HepG2 (cell line): ENCODE measurements around the gene KCNK7. TPM values are rescaled to one million over a fixed set of nuclear protein-coding genes. Genes with fewer than 3 reads are reported as not detected.
A peak's percentile ranks its signal among the peaks of the same experiment; 100 is the strongest.

ENCODE experiments used
- AGO1 ChIP-seq: fragments of 200-400 bp; formaldehyde crosslinking; IDR thresholded peaks from 2 replicates; pipeline ENCODE4 v1.6.1; 2017; ENCODE audit warnings: mild to moderate bottlenecking, low read depth, low read length, moderate library complexity; ENCODE audit not compliant: poor library complexity, severe bottlenecking
- MAFF ChIP-seq: IDR thresholded peaks from 2 replicates; pipeline ENCODE4 v1.6.1; 2011; ENCODE audit warnings: low read depth, low read length, improper control_type of control experiment
- TOPORS ChIP-seq: sonication (generic); formaldehyde crosslinking; IDR thresholded peaks from 2 replicates; pipeline ENCODE4 v1.8.0; 2023; ENCODE audit warnings: mild to moderate bottlenecking, missing genetic modification reagents
- ZBTB20 ChIP-seq: sonication (generic); formaldehyde crosslinking; IDR thresholded peaks from 2 replicates; pipeline ENCODE4 v1.8.1; 2023; ENCODE audit warnings: missing genetic modification reagents, low read depth, mild to moderate bottlenecking, borderline replicate concordance
- ZBTB4 ChIP-seq: sonication (generic); formaldehyde crosslinking; IDR thresholded peaks from 2 replicates; pipeline ENCODE4 v1.4.0; 2020; ENCODE audit warnings: missing genetic modification reagents, mild to moderate bottlenecking, borderline replicate concordance
- ZFP62 ChIP-seq: sonication (generic); formaldehyde crosslinking; IDR thresholded peaks from 2 replicates; pipeline ENCODE4 v1.4.0; 2020; ENCODE audit warnings: missing genetic modification reagents
- ZFP90 ChIP-seq: sonication (generic); formaldehyde crosslinking; IDR thresholded peaks from 2 replicates; pipeline ENCODE4 v1.8.0; 2022; ENCODE audit warnings: missing genetic modification reagents, mild to moderate bottlenecking, inconsistent platforms, borderline replicate concordance
- ZNF430 ChIP-seq: sonication (generic); formaldehyde crosslinking; IDR thresholded peaks from 2 replicates; pipeline ENCODE4 v1.9.0; 2021; ENCODE audit warnings: mild to moderate bottlenecking, missing genetic modification reagents
- ZNF44 ChIP-seq: sonication (generic); formaldehyde crosslinking; IDR thresholded peaks from 2 replicates; pipeline ENCODE4 v1.5.1; 2020; ENCODE audit warnings: mild to moderate bottlenecking, missing genetic modification reagents
- ZNF572 ChIP-seq: sonication (generic); formaldehyde crosslinking; IDR thresholded peaks from 2 replicates; pipeline ENCODE4 v1.5.1; 2020; ENCODE audit warnings: mild to moderate bottlenecking, missing genetic modification reagents
- ZUFSP ChIP-seq: sonication (generic); formaldehyde crosslinking; IDR thresholded peaks from 2 replicates; pipeline ENCODE4 v1.9.0; 2021; ENCODE audit warnings: missing genetic modification reagents, mild to moderate bottlenecking, borderline replicate concordance
- polyA plus RNA-seq, 8 experiments: library from polyadenylated mRNA; depleted of rRNA in 3 of 8; stranded (reverse) in 7 of 8; unstranded in 1 of 8; fragments of >200 nt; fragmentation: Illumina TruSeq in 4 of 8; extraction: Trizol in 4 of 8; gene quantifications; 2 replicates each; pipeline versions ENCODE4 v1.2.1 to v1.2.3, GENCODE V29; 2011 to 2016; ENCODE audit warnings: low read depth in 4 of 8, missing spikeins in 1 of 8, mixed read lengths in 1 of 8; ENCODE audit not compliant: insufficient read depth in 1 of 8
- total RNA-seq, 5 experiments: library from RNA; depleted of rRNA; stranded (reverse); fragments of >200 nt; fragmentation: Illumina TruSeq; extraction: Trizol; gene quantifications; 2 replicates each; pipeline ENCODE4 v1.2.3, GENCODE V29; 2016; ENCODE audit warnings: low read depth in 1 of 5
- TF ChIP-seq, protein P1 (sequence below): sonication (generic); formaldehyde crosslinking; IDR thresholded peaks from 2 replicates; pipeline ENCODE4 v1.8.0; 2022; ENCODE audit warnings: missing genetic modification reagents, mild to moderate bottlenecking, inconsistent platforms, borderline replicate concordance
- TF ChIP-seq, protein P2 (sequence below): sonication (generic); formaldehyde crosslinking; IDR thresholded peaks from 2 replicates; pipeline ENCODE4 v1.5.1; 2020; ENCODE audit warnings: mild to moderate bottlenecking, missing genetic modification reagents, borderline replicate concordance
- TF ChIP-seq, protein P3 (sequence below): sonication (generic); formaldehyde crosslinking; IDR thresholded peaks from 2 replicates; pipeline ENCODE4 v1.8.1; 2023; ENCODE audit warnings: mild to moderate bottlenecking, missing genetic modification reagents

KCNK7 gene
- total and polyA plus RNA-seq, 2 of the 13 experiments (the other 11 are each of a cell fraction or from before 2014, with no cell fraction given) = 0.11 TPM; not detected in 1

GRCh38 chr11:65637794-65638419 is 42.3 kb upstream of the KCNK7 start, which contains the start of gene SIPA1 (continued):
- no peak for TF ChIP-seq ZUFSP
- no peak for TF ChIP-seq MAFF
- TF ChIP-seq, protein P1, sequence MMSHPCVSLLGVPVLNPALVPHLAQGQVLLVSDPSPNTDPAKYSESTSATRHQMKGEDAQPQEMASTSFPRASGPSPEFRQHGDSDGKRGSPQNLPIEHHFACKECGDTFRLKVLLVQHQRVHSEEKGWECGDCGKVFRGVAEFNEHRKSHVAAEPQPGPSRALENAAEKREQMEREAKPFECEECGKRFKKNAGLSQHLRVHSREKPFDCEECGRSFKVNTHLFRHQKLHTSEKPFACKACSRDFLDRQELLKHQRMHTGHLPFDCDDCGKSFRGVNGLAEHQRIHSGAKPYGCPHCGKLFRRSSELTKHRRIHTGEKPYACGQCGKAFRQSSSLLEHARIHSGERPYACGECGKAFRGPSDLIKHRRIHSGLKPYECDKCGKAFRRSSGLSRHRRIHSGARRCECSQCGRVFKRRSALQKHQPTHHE (CRISPR knock-in tag) = no peak
- no peak for TF ChIP-seq ZNF44 (CRISPR knock-in tag)
- no peak for TF ChIP-seq ZFP62 (CRISPR knock-in tag)
- TF ChIP-seq AGO1 = no peak
- TF ChIP-seq ZBTB4 = 0 out of 2 replicates have a peak, but pooled peaks have one; percentile 7
- no peak for TF ChIP-seq ZFP90 (CRISPR knock-in tag)
- TF ChIP-seq TOPORS (CRISPR knock-in tag) = peak; percentile 66; the same call in 1 of the 2 replicates
- TF ChIP-seq ZNF572 = no peak
- TF ChIP-seq, protein P2, sequence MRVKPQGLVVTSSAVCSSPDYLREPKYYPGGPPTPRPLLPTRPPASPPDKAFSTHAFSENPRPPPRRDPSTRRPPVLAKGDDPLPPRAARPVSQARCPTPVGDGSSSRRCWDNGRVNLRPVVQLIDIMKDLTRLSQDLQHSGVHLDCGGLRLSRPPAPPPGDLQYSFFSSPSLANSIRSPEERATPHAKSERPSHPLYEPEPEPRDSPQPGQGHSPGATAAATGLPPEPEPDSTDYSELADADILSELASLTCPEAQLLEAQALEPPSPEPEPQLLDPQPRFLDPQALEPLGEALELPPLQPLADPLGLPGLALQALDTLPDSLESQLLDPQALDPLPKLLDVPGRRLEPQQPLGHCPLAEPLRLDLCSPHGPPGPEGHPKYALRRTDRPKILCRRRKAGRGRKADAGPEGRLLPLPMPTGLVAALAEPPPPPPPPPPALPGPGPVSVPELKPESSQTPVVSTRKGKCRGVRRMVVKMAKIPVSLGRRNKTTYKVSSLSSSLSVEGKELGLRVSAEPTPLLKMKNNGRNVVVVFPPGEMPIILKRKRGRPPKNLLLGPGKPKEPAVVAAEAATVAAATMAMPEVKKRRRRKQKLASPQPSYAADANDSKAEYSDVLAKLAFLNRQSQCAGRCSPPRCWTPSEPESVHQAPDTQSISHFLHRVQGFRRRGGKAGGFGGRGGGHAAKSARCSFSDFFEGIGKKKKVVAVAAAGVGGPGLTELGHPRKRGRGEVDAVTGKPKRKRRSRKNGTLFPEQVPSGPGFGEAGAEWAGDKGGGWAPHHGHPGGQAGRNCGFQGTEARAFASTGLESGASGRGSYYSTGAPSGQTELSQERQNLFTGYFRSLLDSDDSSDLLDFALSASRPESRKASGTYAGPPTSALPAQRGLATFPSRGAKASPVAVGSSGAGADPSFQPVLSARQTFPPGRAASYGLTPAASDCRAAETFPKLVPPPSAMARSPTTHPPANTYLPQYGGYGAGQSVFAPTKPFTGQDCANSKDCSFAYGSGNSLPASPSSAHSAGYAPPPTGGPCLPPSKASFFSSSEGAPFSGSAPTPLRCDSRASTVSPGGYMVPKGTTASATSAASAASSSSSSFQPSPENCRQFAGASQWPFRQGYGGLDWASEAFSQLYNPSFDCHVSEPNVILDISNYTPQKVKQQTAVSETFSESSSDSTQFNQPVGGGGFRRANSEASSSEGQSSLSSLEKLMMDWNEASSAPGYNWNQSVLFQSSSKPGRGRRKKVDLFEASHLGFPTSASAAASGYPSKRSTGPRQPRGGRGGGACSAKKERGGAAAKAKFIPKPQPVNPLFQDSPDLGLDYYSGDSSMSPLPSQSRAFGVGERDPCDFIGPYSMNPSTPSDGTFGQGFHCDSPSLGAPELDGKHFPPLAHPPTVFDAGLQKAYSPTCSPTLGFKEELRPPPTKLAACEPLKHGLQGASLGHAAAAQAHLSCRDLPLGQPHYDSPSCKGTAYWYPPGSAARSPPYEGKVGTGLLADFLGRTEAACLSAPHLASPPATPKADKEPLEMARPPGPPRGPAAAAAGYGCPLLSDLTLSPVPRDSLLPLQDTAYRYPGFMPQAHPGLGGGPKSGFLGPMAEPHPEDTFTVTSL (CRISPR knock-in tag) = 0 out of 2 replicates have a peak, but pooled peaks have one; percentile 56
- TF ChIP-seq ZNF430 (CRISPR knock-in tag) = peak; percentile 60; the same call in 1 of the 2 replicates
- TF ChIP-seq, protein P3, sequence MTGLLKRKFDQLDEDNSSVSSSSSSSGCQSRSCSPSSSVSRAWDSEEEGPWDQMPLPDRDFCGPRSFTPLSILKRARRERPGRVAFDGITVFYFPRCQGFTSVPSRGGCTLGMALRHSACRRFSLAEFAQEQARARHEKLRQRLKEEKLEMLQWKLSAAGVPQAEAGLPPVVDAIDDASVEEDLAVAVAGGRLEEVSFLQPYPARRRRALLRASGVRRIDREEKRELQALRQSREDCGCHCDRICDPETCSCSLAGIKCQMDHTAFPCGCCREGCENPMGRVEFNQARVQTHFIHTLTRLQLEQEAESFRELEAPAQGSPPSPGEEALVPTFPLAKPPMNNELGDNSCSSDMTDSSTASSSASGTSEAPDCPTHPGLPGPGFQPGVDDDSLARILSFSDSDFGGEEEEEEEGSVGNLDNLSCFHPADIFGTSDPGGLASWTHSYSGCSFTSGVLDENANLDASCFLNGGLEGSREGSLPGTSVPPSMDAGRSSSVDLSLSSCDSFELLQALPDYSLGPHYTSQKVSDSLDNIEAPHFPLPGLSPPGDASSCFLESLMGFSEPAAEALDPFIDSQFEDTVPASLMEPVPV (CRISPR knock-in tag) = peak; percentile 78; the same call in 1 of the 2 replicates
- no peak for TF ChIP-seq ZBTB20 (CRISPR knock-in tag)
